GM19193 (cell line): Measurements from ENCODE around the gene TRMT44.

Experiments
- POLR2A ChIP-seq: IDR thresholded peaks from 4 replicates; pipeline ENCODE4 v1.6.1; 2011; ENCODE audit not compliant: insufficient read depth, insufficient read length; ENCODE audit errors: extremely low read depth

The TRMT44 gene

GRCh38 chr4:8439914-8440491, 574 bp upstream of the TRMT44 start:
- TF ChIP-seq POLR2A = no peak

DNA sequence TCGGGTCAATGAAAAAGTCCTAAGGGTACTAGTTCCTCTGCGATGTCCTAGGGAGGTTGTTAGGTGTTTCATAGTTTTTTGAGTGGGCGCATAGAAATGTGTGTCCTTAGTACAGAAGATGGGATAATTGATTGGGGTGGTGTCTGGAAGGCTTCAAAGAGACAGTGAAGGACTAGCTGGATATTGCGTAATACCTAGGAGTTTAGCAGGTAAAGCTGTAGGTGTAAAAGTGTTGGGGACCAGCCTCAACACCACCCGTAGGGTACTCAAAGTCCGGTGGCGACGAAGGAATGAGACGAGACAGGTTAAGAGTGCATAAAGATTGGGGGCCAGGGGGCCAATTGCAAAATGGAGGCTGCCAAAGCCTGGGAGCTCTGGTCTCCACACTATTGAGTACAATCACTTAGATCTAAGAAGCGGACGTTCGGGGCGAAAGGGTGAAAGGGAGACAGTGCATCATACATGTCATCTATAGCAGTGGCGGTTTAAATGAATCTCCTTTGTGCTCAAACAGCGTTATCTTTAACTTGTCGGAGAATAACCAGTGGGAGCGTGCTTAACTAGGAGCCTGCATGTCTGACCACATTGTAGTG, 1.0 kb downstream of the TRMT44 start:
- TF ChIP-seq POLR2A = no peak

GRCh38 chr4:8442596-8443358, 2.2 kb downstream of the TRMT44 start:
- no peak for TF ChIP-seq POLR2A

DNA sequence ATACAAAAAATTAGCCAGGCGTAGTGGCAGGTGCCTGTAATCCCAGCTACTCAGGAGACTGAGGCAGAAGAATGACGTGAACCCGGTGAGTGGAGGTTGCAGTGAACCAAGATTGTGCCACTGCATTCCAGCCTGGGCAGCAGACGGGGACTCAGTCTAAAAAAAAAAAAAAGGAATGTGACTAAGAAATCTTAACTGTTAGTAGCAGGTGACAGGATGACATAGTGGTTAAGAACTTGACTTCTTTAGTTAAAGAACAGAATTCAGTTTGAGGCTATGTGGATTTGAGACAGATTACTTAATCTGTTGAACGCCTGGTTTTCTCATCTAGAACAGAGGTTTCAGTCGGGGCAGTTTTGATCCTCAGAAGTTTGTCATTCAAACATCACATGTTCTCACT, 3.2 kb downstream of the TRMT44 start:
- TF ChIP-seq POLR2A = no peak

- no peak for TF ChIP-seq POLR2A
Measured at GRCh38 chr4:8446122-8446521, 5.5 kb downstream of the TRMT44 start.

DNA sequence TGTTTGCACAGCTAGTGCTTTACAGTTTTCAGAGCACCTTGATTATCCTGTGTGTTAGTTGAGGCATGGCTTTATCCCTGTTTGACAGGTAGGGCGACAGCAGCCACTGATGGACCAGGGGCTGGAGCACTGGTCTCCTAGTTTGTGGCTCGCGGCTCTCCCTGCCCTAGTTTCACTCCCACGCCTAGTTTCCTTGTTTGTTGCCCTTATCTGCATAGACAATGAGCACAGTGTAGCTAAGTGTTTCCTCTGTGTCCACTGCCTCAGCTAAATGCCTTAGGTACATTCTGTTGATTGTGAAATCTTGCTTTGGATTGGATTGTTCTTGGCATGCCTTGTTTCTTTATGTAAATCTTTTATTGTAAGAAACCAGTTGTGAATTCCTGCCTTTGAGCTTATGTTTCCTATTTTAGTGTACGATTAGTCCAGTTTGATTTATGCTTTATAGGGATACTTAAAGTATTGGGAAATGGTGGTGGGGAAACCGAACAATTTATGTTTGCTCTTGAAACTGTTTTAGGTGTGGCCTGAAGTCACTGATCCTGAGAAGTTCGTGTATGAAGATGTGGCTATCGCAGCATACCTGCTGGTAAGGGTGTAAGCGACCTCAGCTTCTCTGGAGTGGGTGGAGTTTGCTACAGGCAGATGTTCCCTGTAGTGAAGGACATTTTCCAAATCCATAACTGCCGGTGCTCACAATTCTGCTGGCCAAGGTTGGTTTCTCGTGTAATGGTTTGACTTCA, 11.0 kb downstream of the TRMT44 start:
- no peak for TF ChIP-seq POLR2A

DNA sequence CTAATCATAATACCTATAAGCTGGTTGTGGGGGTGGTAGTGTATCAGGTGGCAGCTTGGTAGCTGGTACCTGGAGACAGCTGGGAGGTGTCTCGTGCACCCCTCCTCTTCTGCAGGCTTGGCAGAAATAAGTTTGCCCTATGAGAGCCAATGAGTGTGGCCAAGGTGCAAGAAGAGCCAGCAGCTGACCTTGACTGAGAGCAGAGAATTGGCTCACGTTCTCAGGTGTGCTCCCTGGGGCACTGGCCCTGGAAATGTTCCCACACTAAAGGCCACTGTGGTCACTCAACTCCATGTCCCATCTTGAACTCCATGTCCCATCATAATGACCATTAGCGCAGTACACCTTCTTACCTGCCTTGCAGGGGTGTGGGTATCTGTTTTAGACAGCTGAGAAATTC, 13.4 kb downstream of the TRMT44 start:
- TF ChIP-seq POLR2A = no peak

GRCh38 chr4:8457646-8458252, 17.2 kb downstream of the TRMT44 start:
- no peak for TF ChIP-seq POLR2A

DNA sequence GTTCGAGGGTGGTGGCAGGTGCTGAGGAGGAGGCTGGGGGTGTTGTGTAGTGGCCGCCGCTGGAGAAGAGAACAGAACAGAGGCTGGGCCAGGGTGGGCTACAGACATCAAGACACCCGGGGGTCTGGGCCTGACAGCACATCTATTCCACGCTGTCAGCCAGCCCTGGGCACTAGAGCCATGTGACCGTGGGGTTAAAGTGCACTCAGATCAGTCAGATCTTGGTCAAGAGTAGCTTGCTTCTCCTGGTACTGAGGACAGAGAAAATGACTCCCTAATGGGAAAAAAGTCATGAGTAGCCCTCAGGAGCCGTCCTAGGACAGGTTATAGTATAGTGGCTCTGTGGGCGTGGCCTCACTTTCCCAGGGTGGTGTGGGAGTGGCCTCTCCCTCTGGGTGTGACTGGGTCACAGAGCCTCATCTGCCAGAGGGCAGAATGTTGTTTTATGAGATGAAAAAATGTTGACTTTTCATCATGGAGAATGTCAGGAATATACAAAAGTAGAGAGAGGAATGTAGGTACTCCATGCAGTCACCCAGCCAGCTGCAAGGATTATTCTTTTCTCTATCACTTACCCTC, 19.4 kb downstream of the TRMT44 start:
- TF ChIP-seq POLR2A = no peak

DNA sequence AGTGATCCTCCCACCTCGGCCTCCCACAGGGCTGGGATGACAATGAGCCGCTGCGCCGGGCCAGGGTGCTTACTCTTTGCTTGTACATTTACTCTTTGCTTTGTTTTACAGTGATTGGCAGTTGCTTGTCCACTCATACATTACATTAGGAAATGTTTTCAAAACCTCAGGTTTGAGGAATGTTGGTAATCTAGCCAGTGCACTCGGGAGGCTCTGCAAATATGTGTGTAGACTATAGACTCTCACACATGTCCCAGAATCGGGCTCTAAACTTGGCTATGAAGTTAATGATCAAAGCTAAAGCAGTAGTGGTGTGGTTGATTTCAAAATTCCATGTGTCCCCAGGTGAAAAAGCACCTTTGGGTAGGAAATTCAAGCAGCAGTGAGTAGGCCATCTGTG, 20.5 kb downstream of the TRMT44 start:
- TF ChIP-seq POLR2A = no peak

GRCh38 chr4:8461616-8462015, 21.0 kb downstream of the TRMT44 start:
- TF ChIP-seq POLR2A = no peak

- TF ChIP-seq POLR2A = no peak
Measured at GRCh38 chr4:8463811-8464210, 23.2 kb downstream of the TRMT44 start.

DNA sequence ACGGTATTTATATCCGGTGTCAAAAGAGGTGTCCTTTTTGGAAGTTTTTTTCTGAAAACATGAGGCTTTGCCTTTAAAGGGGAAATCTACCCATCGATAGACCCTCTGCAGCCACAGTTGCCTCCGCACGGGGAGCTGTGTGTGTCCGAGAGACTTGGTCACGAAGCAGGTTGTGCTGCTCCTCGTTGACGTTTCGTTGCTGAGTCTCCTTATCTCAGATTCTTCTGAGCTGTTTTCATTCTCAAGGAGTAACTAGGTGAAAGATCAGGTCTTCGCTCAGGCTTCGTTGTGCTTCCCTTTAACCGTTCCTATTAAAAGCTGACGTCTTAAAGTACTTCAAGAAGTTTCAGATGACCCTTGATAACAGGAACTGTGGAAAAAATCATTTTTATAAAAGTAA, 23.8 kb downstream of the TRMT44 start:
- no peak for TF ChIP-seq POLR2A
